Esophagus squamous epithelium (tissue), 5 donors: ENCODE data around the gene PXMP2. TPM values are rescaled to one million over a fixed set of nuclear protein-coding genes. Genes with fewer than 3 reads are reported as not detected.

Experiments
- DNase-seq: peaks from one replicate; lab custom pipeline; 2025; lab: John Stamatoyannopoulos, UW
- H3K27ac ChIP-seq, 4 donors: fragments of 200-600 bp; sonication (generic); one replicate each; pipeline ENCODE4 v1.5.1; 2016 to 2019; ENCODE audit warnings: mild to moderate bottlenecking in 1 of 4
- H3K27me3 ChIP-seq, 4 donors: fragments of 200-600 bp; sonication (generic); 1 replicate in 3 of 4; 2 replicates in 1 of 4; pipeline versions ENCODE4 v1.5.1 to v1.6.0; 2017 to 2021; ENCODE audit warnings: antibody characterized with exemption in 1 of 4
- H3K36me3 ChIP-seq, 3 donors: fragments of 200-600 bp; sonication (generic); one replicate each; pipeline ENCODE4 v1.5.1; 2016 to 2019
- H3K4me1 ChIP-seq, 3 donors: fragments of 200-600 bp; sonication (generic); one replicate each; pipeline ENCODE4 v1.5.1; 2017 to 2019
- H3K4me3 ChIP-seq, 4 donors: fragments of 200-600 bp; sonication (generic); 1 replicate in 3 of 4; 2 replicates in 1 of 4; pipeline ENCODE4 v1.5.1; 2016 to 2019; ENCODE audit warnings: mild to moderate bottlenecking in 2 of 4, moderate library complexity in 1 of 4
- H3K9me3 ChIP-seq, 3 donors: fragments of 200-600 bp; sonication (generic); one replicate each; pipeline ENCODE4 v1.5.1; 2016 to 2019
- POLR2A ChIP-seq, 4 donors: fragments of 450-650 bp; IDR thresholded peaks; one replicate each; pipeline ENCODE4 v1.6.1; 2017; ENCODE audit warnings: antibody characterized with exemption in 4 of 4, mild to moderate bottlenecking in 4 of 4, moderate library complexity in 3 of 4
- WGBS, 2 donors: methylation state at CpG; one replicate each; pipeline ENCODE4 v1.1.5; 2018; 5-methylcytosine and 5-hydroxymethylcytosine counted together
- intact Hi-C: fragments of 100-400 bp; cut with DNase I; formaldehyde crosslinking; loops from one replicate; pipeline ENCODE4 v1.15.0; 2022
- total RNA-seq, 4 donors: library from RNA; depleted of rRNA; stranded (reverse); fragments of >200 nt; gene quantifications; one replicate each; pipeline ENCODE4 v1.1.0, GENCODE V29; 2016
- TF ChIP-seq, protein P1 (sequence below), 6 experiments: fragments of 450-650 bp in 4 of 6; fragments of 200-600 bp in 2 of 6; sonication (generic) in 2 of 6; IDR thresholded peaks; one replicate each; pipeline ENCODE4 v1.5.1; 2016 to 2019; ENCODE audit warnings: antibody characterized with exemption in 6 of 6, mild to moderate bottlenecking in 4 of 6, moderate library complexity in 4 of 6
- donor health status: DM: yes; HTN: yes; CAD: no.

PXMP2 gene
- total RNA-seq, 4 donors from 2014 or later, result 16.3 to 31.9 (median 18.5) TPM

DNA sequence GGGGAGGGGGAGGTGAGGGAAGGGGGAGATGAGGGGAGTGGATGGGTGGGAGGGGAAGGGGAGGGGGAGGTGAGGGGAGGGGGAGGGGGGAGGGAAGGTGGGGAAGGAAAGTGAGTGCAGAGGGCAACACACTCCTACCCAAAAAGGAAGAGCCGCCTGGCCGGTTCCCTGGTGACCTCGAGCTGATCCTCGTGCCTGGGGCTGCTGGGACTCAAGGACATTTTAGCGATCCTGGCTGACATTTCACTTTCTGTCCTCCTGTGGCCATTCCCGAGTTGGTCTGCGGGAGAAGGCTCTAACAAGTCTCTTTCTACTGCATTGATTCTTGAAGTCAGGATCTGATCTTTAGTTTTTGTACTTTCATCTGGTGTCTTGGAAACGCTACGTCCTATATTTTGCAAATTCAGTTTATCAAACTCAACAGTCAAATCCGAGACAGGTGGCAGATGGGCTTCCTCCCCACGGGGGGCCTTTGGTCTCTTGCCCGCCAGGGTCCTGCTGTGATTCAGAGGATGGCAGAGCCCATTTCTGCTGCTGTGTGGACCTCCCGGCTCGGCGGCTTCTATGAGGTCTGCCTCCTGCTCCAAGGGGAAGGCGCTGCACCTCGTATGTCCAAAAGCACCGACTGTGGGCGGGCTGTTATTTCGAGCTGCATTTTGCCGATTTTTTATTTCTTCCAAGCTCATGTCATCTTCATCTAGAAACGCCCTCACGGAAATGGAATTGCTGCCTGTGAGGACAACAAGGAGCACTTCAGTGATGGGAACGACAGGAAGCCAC lies 42.3 kb downstream of the PXMP2 start:
- Histone ChIP-seq H3K36me3 (peaks cover 23 to 98% (median 57%) of the 10 kb centered on the region in 3 donors), H3K27me3 (no peaks in the 10 kb centered on the region), H3K27ac (no peak overlapping the region), H3K4me1 (no peaks in the 10 kb centered on the region), H3K4me3 (no peak overlapping the region), H3K9me3 (no peaks in the 10 kb centered on the region)
- DNase-seq, result no peak
- intact Hi-C loops, result no loop called here
- 79 to 85% methylated on average over 8 to 18 of the region's 24 CpGs for WGBS, 2 donors
- TF ChIP-seq POLR2A (IDR thresholded peaks at IDR 0.05), result no peak
- TF ChIP-seq, protein P1, sequence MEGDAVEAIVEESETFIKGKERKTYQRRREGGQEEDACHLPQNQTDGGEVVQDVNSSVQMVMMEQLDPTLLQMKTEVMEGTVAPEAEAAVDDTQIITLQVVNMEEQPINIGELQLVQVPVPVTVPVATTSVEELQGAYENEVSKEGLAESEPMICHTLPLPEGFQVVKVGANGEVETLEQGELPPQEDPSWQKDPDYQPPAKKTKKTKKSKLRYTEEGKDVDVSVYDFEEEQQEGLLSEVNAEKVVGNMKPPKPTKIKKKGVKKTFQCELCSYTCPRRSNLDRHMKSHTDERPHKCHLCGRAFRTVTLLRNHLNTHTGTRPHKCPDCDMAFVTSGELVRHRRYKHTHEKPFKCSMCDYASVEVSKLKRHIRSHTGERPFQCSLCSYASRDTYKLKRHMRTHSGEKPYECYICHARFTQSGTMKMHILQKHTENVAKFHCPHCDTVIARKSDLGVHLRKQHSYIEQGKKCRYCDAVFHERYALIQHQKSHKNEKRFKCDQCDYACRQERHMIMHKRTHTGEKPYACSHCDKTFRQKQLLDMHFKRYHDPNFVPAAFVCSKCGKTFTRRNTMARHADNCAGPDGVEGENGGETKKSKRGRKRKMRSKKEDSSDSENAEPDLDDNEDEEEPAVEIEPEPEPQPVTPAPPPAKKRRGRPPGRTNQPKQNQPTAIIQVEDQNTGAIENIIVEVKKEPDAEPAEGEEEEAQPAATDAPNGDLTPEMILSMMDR (IDR thresholded peaks at IDR 0.05), result no peak

DNA sequence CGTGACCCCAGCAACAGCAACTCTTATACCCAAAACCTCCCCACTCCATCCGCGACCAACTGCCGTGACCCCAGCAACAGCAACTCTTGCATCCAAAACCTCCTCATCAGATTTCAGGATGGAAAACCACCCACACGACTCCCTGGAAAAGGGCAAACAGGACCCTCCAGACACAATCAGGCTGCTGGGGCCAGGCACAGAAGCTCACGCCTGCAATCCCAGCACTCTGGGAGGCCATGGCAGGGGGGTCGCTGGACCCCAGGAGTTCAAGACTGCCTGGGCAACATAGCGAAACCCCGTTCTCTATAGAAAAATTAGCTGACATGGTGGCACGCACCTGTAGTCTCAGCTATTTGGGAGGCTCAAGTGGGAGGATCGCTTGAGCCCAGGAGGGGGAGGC lies 43.0 kb downstream of the PXMP2 start:
- TF ChIP-seq, protein P1 (IDR thresholded peaks at IDR 0.05), result no peak
- no peak for TF ChIP-seq POLR2A (IDR thresholded peaks at IDR 0.05)
- H3K9me3 ChIP-seq, result no peaks in the 10 kb centered on the region
- DNase-seq, result no peak
- peaks cover 18 to 98% (median 55%) of the 10 kb centered on the region in 3 donors for H3K36me3 ChIP-seq
- H3K4me1 ChIP-seq, result no peaks in the 10 kb centered on the region
- 92 to 95% methylated on average over 2 to 7 of the region's 11 CpGs for WGBS, 2 donors
- no peak overlapping the region for H3K4me3 ChIP-seq
- intact Hi-C loops, result no loop called here
- H3K27me3 ChIP-seq, result no peaks in the 10 kb centered on the region
- H3K27ac ChIP-seq, result no peak overlapping the region

DNA sequence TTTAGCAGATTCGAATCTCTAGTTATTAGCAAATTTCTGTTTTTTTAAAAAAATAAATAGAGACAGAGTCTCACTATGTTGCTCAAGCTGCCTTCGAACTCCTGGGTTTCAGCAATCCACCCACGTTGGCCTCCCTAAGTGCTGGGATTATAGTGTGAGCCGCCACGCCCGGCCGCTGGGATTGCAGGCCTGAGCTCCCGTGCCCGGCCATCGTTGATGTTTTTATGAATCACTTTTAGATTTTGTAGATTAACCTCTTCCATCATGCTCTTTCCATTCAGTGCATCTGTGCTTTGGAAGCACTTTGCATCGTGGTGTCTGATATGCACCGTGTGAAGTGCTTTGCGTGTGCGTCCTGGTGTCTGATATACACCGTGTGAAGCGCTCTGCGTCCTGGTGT lies 44.2 kb downstream of the PXMP2 start:
- Histone ChIP-seq H3K27me3 (no peaks in the 10 kb centered on the region), H3K9me3 (no peaks in the 10 kb centered on the region), H3K4me1 (no peaks in the 10 kb centered on the region), H3K27ac (no peak overlapping the region), H3K4me3 (no peak overlapping the region), H3K36me3 (peaks cover 22 to 98% (median 59%) of the 10 kb centered on the region in 3 donors)
- no peak for TF ChIP-seq POLR2A (IDR thresholded peaks at IDR 0.05)
- TF ChIP-seq, protein P1 (IDR thresholded peaks at IDR 0.05), result no peak
- DNase-seq, result no peak
- WGBS, 2 donors, result 81 to 87% methylated on average over 16 to 17 of the region's 17 CpGs
- intact Hi-C loops, result no loop called here

- no peak overlapping the region for H3K4me3 ChIP-seq
- H3K27me3 ChIP-seq, result no peaks in the 10 kb centered on the region
- no peaks in the 10 kb centered on the region for H3K9me3 ChIP-seq
- no peak for DNase-seq
- no peak for TF ChIP-seq POLR2A (IDR thresholded peaks at IDR 0.05)
- TF ChIP-seq, protein P1 (IDR thresholded peaks at IDR 0.05), result no peak
- peaks cover 23 to 98% (median 60%) of the 10 kb centered on the region in 3 donors for H3K36me3 ChIP-seq
- intact Hi-C loops, result no loop called here
- 77 to 83% methylated on average over 10 of the region's 10 CpGs for WGBS, 2 donors
- no peak overlapping the region for H3K27ac ChIP-seq
- no peaks in the 10 kb centered on the region for H3K4me1 ChIP-seq
Measured at GRCh38 chr12:132734206-132734605, 46.8 kb downstream of the PXMP2 start.

DNA sequence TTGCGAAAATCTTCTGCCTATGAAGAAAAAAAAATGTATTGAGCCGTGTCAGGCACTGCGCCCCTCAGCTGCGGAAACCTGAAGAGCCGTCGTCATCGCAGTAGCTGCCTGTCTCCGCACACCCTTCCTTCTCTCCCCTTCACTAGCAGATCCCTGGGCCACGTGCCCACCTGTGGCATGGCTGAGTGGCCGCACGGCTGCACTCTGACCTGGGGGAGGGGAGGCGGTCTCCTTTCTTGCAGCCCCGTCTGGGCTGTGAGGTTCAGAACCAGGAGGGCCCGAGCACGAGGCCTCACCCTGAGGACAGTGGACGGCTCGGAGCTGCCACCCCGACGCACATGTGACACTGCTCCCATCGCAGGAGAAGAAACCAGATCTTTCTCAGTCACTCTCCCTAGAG lies 48.1 kb downstream of the PXMP2 start:
- peaks cover 30 to 100% (median 73%) of the 10 kb centered on the region in 3 donors for H3K36me3 ChIP-seq
- H3K27ac ChIP-seq, result no peak overlapping the region
- no peak overlapping the region for H3K4me3 ChIP-seq
- intact Hi-C loops, result no loop called here
- no peaks in the 10 kb centered on the region for H3K27me3 ChIP-seq
- DNase-seq, result no peak
- no peaks in the 10 kb centered on the region for H3K9me3 ChIP-seq
- WGBS, 2 donors, result 93 to 99% methylated on average over 14 to 17 of the region's 20 CpGs
- no peaks in the 10 kb centered on the region for H3K4me1 ChIP-seq
- TF ChIP-seq, protein P1 (IDR thresholded peaks at IDR 0.05), result no peak
